ENCODE results near the gene CASK.

Gene CASK

DNA sequence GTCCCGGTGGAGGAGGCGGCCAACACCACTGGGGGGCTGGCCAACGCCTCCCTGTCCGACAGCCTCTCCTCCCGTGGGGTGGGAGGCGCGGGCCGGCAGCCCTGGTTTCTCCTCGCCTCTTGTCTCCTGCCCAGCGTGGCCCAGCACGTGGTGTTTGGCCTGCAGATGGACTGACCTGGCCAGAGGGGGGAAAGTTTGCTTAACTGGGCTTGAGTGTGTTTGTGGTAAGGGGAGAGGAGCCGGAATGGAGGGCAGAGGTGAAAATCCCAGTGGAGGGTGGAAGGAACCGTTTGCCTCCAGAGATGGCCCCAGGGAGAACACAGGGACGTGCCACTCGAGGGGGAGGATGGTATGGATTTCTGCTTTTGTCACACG is 448.6 kb downstream of the CASK start:
- peaks cover 17% of the 10 kb centered on the region for H3K4me1 Mint-ChIP-seq
- H3K9me3 Mint-ChIP-seq = peaks cover 28% of the 10 kb centered on the region
- TF ChIP-seq, protein P1, sequence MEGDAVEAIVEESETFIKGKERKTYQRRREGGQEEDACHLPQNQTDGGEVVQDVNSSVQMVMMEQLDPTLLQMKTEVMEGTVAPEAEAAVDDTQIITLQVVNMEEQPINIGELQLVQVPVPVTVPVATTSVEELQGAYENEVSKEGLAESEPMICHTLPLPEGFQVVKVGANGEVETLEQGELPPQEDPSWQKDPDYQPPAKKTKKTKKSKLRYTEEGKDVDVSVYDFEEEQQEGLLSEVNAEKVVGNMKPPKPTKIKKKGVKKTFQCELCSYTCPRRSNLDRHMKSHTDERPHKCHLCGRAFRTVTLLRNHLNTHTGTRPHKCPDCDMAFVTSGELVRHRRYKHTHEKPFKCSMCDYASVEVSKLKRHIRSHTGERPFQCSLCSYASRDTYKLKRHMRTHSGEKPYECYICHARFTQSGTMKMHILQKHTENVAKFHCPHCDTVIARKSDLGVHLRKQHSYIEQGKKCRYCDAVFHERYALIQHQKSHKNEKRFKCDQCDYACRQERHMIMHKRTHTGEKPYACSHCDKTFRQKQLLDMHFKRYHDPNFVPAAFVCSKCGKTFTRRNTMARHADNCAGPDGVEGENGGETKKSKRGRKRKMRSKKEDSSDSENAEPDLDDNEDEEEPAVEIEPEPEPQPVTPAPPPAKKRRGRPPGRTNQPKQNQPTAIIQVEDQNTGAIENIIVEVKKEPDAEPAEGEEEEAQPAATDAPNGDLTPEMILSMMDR (IDR thresholded peaks at IDR 0.05) = no peak
- no peak for DNase-seq
- H3K36me3 Mint-ChIP-seq (ENCODE audit: low read depth) = no peaks in the 10 kb centered on the region
- no peaks in the 10 kb centered on the region for H3K27me3 Mint-ChIP-seq (ENCODE audit: low read depth, poor library complexity)
- peak overlapping the region; percentile 99 for H3K27ac Mint-ChIP-seq
- no peak overlapping the region for H3K4me3 Mint-ChIP-seq

DNA sequence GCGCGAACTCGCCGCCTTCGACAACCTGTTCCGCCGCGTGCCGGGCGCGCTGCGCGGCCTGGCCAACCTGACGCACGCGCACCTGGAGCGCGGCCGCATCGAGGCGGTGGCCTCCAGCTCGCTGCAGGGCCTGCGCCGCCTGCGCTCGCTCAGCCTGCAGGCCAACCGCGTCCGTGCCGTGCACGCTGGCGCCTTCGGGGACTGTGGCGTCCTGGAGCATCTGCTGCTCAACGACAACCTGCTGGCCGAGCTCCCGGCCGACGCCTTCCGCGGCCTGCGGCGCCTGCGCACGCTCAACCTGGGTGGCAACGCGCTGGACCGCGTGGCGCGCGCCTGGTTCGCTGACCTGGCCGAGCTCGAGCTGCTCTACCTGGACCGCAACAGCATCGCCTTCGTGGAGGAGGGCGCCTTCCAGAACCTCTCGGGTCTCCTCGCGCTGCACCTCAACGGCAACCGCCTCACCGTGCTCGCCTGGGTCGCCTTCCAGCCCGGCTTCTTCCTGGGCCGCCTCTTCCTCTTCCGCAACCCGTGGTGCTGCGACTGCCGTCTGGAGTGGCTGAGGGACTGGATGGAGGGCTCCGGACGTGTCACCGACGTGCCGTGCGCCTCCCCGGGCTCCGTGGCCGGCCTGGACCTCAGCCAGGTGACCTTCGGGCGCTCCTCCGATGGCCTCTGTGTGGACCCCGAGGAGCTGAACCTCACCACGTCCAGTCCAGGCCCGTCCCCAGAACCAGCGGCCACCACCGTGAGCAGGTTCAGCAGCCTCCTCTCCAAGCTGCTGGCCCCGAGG is 449.2 kb downstream of the CASK start:
- Mint-ChIP-seq H3K9me3 (peaks cover 28% of the 10 kb centered on the region), H3K4me1 (peaks cover 17% of the 10 kb centered on the region), H3K27me3 (ENCODE audit: low read depth, poor library complexity) (no peaks in the 10 kb centered on the region), H3K4me3 (no peak overlapping the region), H3K36me3 (ENCODE audit: low read depth) (no peaks in the 10 kb centered on the region), H3K27ac (no peak overlapping the region)
- TF ChIP-seq, protein P1 (IDR thresholded peaks at IDR 0.05) = no peak
- DNase-seq = no peak

DNA sequence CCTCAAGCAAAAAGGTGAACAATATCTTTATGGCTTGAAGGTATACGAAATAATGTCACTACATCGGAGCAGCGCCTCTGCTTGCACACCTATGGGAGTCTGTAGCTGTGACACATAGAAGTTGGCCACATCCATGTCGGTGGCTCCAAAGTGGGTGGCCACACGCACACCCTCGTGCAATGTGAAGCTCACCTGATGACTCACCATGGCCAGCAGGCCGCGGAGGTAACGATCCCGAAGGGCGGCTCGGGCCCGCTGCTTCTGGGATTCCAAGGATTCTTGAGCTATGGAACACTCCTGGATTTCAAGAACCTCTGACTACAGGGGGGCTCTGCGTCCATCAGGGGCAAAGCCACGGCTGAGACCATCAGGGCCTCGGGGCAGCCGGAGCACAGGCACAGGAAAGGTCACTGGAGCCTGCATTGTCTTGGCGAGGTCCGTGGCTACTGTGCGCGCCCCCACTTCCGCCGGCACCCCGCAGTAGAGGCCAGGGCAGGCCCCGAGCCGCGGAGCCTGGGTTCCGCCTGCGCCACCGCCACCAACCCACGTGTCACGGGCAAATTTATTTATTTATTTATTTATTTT is 451.0 kb downstream of the CASK start:
- H3K4me1 Mint-ChIP-seq = peaks cover 18% of the 10 kb centered on the region
- H3K27me3 Mint-ChIP-seq (ENCODE audit: low read depth, poor library complexity) = peaks cover 2% of the 10 kb centered on the region
- DNase-seq = no peak
- peaks cover 30% of the 10 kb centered on the region for H3K9me3 Mint-ChIP-seq
- no peaks in the 10 kb centered on the region for H3K36me3 Mint-ChIP-seq (ENCODE audit: low read depth)
- TF ChIP-seq, protein P1 (IDR thresholded peaks at IDR 0.05) = no peak
- no peak overlapping the region for H3K4me3 Mint-ChIP-seq
- no peak overlapping the region for H3K27ac Mint-ChIP-seq

DNA sequence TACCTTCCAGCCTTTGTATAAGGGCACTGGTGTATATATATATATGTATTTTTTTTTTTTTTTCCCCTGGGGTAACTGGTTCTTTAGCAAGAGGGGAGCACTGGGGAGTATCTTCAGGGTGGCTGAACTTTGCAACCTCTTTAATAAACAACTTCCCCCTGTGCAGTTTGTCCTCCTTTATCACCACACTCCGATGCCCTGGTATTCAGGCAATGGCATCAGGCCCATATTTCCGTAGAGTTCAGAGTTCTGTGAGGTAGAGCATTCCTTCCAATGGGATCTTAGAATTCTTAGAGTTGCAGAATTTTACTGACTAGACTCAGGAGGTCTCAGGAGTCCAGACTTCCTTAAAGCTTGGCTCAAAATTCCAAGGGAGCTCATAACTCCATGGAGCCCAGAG is 451.6 kb downstream of the CASK start:
- H3K4me3 Mint-ChIP-seq = no peak overlapping the region
- peaks cover 2% of the 10 kb centered on the region for H3K27me3 Mint-ChIP-seq (ENCODE audit: low read depth, poor library complexity)
- peaks cover 30% of the 10 kb centered on the region for H3K9me3 Mint-ChIP-seq
- H3K4me1 Mint-ChIP-seq = peaks cover 18% of the 10 kb centered on the region
- no peaks in the 10 kb centered on the region for H3K36me3 Mint-ChIP-seq (ENCODE audit: low read depth)
- no peak overlapping the region for H3K27ac Mint-ChIP-seq
- no peak for DNase-seq
- TF ChIP-seq, protein P1 (IDR thresholded peaks at IDR 0.05) = no peak

DNA sequence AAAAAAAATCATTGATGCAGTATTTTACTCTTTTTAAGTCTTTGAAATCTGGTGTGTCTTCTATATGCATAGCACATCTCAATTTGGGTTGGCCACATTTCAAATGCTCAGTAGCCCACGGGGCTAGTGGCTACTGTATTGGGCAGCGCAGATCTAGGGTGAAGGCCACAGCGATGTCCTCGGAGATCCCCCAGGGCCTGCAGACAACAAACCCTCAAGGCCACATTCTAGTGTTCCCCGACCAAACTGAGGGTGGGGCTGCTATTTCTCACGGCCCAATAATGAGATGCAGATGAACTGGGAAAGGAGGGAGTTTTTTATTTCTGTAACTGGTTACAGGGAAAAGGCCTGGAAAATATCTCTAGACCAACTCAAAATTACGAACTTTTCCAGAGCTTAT is 452.6 kb downstream of the CASK start:
- TF ChIP-seq, protein P1 (IDR thresholded peaks at IDR 0.05) = no peak
- Mint-ChIP-seq H3K27me3 (ENCODE audit: low read depth, poor library complexity) (peaks cover 2% of the 10 kb centered on the region), H3K36me3 (ENCODE audit: low read depth) (no peaks in the 10 kb centered on the region), H3K4me3 (no peak overlapping the region), H3K4me1 (peaks cover 17% of the 10 kb centered on the region), H3K9me3 (peaks cover 30% of the 10 kb centered on the region), H3K27ac (no peak overlapping the region)
- no peak for DNase-seq
